T1000 (cell line): ENCODE measurements around the gene NEDD4L.
A peak's percentile ranks its signal among the peaks of the same experiment; 100 is the strongest.

Experiments used
- DNase-seq: peaks from one replicate; lab custom pipeline; 2025; ENCODE audit warnings: mixed read lengths; lab: John Stamatoyannopoulos, UW

Gene NEDD4L

GRCh38 chr18:58213440-58213839 is 169.4 kb downstream of the NEDD4L start:
- no peak for DNase-seq

DNA sequence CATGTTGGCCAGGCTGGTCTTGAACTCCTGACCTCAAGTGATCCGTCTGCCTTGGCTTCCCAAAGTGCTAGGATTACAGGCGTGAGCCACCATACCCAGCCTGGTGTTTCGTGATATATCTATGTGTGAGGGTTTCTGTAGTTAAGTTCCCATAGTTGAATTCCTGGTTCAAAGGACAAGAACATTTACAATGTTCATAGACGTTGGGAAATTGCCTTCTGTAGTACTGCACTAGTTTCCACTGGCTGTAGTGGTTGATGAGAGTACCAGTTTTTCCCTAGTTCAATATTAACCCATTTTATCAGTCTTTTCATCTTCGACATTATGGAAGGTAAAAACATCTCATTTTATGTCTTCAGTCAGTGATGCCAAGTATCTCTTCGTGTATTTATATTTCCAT is 171.0 kb downstream of the NEDD4L start:
- no peak for DNase-seq

DNA sequence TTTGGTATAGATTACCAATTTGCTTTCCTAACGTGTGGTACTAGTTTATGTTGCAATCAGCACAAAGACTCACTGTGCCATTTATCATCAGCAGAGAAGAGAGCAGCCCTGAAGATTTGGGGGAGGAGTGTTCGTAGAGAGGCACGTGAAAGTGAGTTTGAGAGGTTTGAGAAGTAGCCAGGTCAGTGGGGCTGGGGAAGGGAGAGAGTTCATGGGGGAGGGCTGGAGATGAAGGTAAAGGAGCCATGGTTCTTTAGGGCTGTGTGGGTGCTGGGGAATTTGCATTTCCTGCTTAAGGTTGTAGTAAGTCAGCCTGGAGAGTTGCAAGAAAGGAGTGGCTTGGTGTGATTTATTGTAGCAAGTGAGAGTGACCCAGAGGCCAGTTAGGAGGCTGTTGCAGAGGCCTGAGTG is 172.1 kb downstream of the NEDD4L start:
- no peak for DNase-seq

GRCh38 chr18:58217052-58217451 is 173.0 kb downstream of the NEDD4L start:
- DNase-seq: no peak

DNA sequence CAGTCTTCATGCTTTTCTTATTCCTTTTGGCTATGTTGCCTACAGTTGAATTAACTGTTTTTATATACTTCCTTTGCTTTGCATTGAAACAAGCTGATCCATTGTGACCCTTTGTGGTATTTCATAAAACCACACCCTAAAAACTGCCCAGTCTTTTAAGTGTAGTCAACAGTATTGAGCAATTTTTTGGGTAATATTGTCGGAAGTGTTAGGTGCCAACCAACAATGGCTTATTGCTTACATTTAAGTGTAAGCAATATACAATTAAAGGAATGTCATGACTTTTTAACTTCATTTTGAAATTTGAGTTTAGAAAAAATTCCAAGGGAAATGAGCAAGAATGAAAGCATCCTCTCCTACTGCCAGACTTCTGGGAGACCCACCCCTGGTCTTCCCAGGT is 174.1 kb downstream of the NEDD4L start:
- DNase-seq: no peak

GRCh38 chr18:58221060-58221725 is 177.2 kb downstream of the NEDD4L start:
- DNase-seq: peak; percentile 46

DNA sequence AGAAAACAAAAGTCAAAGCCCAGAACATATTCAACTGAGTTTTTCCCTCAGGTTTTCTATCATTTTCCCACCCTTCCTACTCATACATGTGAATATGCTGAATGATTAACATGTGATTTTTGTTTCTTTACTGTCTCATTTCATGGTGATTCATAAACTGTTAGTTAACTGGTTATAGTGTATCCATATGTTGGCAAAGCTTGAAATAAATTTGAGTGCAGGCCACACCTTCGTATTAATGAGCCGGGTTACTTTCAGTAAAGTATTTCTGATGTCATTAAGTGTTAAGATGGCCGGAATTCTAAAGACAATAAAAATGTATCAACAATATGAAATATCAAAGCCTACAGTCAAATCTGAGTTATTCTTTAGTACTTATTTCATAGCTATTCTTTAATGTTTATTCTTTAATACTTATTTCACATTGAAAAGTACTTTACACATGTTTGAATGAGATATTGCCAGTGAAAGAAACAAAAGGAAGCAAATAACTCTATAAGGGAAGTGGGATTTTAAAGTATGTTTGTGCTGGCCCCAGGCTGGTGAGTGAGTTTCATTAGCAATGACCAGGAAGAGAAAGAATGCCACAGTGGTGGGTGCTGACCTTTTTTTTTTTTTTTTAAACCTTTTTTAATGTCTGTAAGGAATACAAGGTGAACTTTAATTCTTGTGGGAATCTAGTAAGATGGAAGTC is 178.6 kb downstream of the NEDD4L start:
- no peak for DNase-seq

GRCh38 chr18:58223717-58224424 is 179.8 kb downstream of the NEDD4L start:
- DNase-seq: peak; percentile 42

DNA sequence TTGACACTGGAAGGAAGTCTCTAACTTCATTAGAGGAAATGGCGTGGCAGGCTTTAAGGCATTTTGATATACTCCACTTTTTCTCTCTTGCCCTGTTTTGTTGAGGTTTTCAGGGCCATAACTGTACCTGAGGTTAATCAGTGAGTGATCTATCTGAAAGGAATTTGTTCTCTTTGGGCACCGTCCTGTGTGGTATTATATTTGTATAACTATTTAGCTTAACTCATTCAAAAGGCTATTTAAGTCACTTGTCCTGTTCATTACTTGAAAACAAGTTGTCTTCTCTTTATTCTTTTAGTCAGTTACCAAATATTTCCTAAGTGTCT is 180.4 kb downstream of the NEDD4L start:
- no peak for DNase-seq

GRCh38 chr18:58225101-58225500 is 181.1 kb downstream of the NEDD4L start:
- no peak for DNase-seq

DNA sequence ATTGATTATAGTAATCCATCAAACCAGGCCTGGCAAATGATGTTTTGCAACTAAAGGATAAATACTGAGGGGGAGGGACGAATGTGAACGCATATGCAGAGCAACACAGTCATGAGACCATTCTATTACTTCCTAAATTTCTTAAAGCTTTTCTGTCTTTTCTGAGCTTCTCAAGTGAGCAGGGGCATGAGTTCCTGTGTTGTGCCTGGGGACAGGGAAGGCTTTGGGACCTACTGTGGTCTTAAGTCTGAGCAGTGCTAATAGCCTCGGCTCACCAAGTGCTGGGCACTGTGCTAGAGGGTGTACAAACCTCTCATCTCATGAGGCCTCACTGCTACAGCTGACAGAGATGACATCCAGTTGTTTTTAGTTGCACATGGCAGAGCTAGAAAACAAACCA is 182.4 kb downstream of the NEDD4L start:
- no peak for DNase-seq

- DNase-seq: no peak
Measured at GRCh38 chr18:58227361-58227930, 183.4 kb downstream of the NEDD4L start.

GRCh38 chr18:58228176-58228575 is 184.2 kb downstream of the NEDD4L start:
- no peak for DNase-seq

DNA sequence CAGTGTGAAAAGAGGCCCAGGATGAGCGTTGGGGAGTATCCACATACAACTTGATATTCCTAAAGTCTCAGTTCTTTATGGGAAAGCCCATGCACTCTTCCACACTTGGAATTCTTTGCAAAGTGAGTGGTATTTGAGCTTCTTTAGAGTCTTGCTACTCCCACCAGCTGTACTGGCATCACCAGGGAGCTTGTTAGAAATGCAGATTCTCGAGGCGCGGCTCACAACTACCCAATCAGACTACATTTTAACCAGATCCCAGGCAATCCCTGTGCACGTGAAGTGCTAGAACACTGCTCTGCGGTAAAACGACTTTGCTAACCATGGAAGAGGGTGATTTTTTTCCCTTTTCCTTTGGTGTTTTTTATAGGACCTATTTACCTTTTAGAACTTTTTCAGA is 184.7 kb downstream of the NEDD4L start:
- no peak for DNase-seq

DNA sequence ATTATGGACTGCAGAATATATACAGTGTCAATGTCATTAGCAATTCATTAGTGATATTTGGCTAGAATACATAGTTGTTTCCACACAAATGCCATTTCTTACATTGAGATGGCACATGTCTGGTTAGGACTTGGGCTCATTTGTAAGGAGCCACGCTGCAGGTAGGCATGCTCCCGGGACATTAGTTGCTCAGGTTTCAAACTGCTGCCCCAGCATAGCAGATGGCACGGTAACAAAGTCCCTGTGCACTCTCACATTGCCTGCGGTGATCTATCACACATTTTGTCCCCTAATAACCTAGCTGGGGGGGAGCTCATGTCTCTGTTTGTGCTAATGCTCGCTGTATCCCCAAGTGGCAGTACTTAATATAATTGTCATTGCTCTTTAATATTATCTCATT is 185.1 kb downstream of the NEDD4L start:
- DNase-seq: no peak

DNA sequence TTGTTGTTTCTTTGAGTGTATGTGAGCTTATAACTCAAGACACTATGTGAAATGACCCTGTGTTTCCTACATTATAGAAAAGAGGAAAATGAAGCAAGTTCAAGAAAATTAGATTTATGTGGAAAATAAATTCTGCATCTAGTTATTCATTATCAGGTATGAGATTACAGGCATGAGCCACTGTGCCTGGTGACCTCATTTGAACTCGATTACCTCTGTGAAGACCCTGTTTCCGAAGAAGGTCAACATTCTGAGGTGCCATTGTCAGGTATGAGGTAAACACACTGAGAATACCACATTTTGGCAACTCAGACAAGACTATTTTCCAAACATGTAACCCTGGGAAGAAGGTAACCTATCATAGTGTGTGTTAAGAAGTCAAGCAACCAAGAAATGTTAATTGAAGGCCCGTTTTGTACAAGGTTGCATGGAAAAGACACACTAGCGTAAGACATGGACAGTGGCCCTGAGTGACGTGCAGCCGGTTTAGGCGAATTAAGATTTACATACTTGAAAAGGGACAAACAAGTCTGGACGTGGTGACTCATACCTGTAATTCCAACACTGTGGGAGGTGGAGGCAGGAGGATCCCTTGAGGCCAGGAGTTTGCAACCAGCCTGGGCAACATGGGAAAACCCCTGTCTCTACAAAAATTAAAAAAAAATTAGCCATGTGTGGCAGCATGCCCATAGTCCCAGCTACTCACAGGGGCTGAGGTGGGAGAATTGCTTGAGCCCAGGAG is 186.6 kb downstream of the NEDD4L start:
- DNase-seq: peak; percentile 51

- no peak for DNase-seq
Measured at GRCh38 chr18:58231930-58232329, 187.9 kb downstream of the NEDD4L start.

- DNase-seq: no peak
Measured at GRCh38 chr18:58232668-58233067, 188.6 kb downstream of the NEDD4L start.

DNA sequence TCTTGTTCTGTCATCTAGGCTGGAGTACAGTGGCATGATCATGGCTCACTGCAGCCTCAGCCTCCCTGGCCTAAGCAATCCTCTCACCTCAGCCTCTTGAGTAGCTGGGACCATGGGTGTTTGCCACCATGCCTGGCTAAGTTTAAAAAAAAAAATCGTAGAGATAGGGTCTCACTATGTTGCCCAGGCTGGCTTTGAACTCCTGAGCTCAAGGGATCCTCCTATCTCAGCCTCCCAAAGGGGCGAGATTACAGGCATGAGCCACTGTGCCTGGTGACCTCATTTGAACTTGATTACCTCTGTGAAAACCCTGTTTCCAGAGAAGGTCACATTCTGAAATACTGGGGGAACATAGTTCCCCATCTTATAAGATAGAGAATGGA is 190.3 kb downstream of the NEDD4L start:
- no peak for DNase-seq

GRCh38 chr18:58235001-58235436 is 191.0 kb downstream of the NEDD4L start:
- DNase-seq: no peak

- no peak for DNase-seq
Measured at GRCh38 chr18:58239879-58240278, 195.9 kb downstream of the NEDD4L start.

GRCh38 chr18:58241026-58241679 is 197.1 kb downstream of the NEDD4L start:
- no peak for DNase-seq
